Prostate gland (tissue), 2 donors: Measurements from ENCODE around the gene MRPS15. TPM values are rescaled to one million over a fixed set of nuclear protein-coding genes. Genes with fewer than 3 reads are reported as not detected.

Experiments
- DNase-seq: peaks from one replicate; pipeline ENCODE4 v3.0.0-alpha.2; 2019; ENCODE audit warnings: low spot score
- H3K27ac ChIP-seq, 2 donors: fragments of 200-600 bp; sonication (generic); 2 replicates each; pipeline ENCODE4 v1.5.1; 2017 to 2019
- H3K27me3 ChIP-seq: fragments of 200-600 bp; sonication (generic); replicated peaks from 2 replicates; pipeline ENCODE4 v1.5.1; 2019; ENCODE audit not compliant: insufficient read depth
- H3K36me3 ChIP-seq, 2 donors: fragments of 200-600 bp; sonication (generic); 1 replicate in 1 of 2; 2 replicates in 1 of 2; pipeline versions ENCODE4 v1.5.1 to v1.8.1; 2017 to 2019
- H3K4me1 ChIP-seq: fragments of 200-600 bp; sonication (generic); replicated peaks from 2 replicates; pipeline ENCODE4 v1.5.1; 2019
- H3K4me3 ChIP-seq, 2 donors: fragments of 200-600 bp; sonication (generic); 2 replicates each; pipeline ENCODE4 v1.5.1; 2017 to 2019
- H3K9me3 ChIP-seq: fragments of 200-600 bp; sonication (generic); 2 replicates; pipeline ENCODE4 v1.5.1; 2017
- CTCF ChIP-seq, 4 experiments: fragments of 200-600 bp in 2 of 4; fragments of 450-650 bp in 2 of 4; sonication (generic) in 2 of 4; IDR thresholded peaks; 1 replicate in 3 of 4; 2 replicates in 1 of 4; pipeline ENCODE4 v1.5.1; 2016 to 2019; ENCODE audit warnings: antibody characterized with exemption in 4 of 4, mild to moderate bottlenecking in 2 of 4, moderate library complexity in 2 of 4
- POLR2A ChIP-seq: fragments of 450-650 bp; IDR thresholded peaks from one replicate; pipeline ENCODE4 v1.6.1; 2016; ENCODE audit warnings: antibody characterized with exemption, mild to moderate bottlenecking
- POLR2AphosphoS5 ChIP-seq: sonication (generic); formaldehyde crosslinking; IDR thresholded peaks from one replicate; pipeline ENCODE4 v1.6.1; 2017; ENCODE audit warnings: antibody characterized with exemption
- WGBS: methylation state at CpG from one replicate; pipeline ENCODE4 v1.1.5; 2018; 5-methylcytosine and 5-hydroxymethylcytosine counted together
- intact Hi-C: fragments of 100-400 bp; cut with DNase I; formaldehyde crosslinking; loops from one replicate; pipeline ENCODE4 v1.14.2; 2022
- total RNA-seq, 2 donors: library from RNA; depleted of rRNA; stranded (reverse); fragments of >200 nt; gene quantifications; one replicate each; pipeline ENCODE4 v1.1.0, GENCODE V29; 2016

Gene MRPS15
- total RNA-seq, 2 donors from 2014 or later: 53.3 to 66.0 TPM

GRCh38 chr1:36471830-36472641 lies 7.9 kb upstream of the MRPS15 start:
- intact Hi-C loops: no loop called here
- TF ChIP-seq POLR2AphosphoS5 (no peak), POLR2A (no peak), CTCF (IDR thresholded peaks at IDR 0.05) (no peak)
- 65% methylated on average over 17 of the region's 22 CpGs for WGBS
- H3K4me1 ChIP-seq: no peaks in the 10 kb centered on the region
- H3K27me3 ChIP-seq: no peaks in the 10 kb centered on the region
- no peak overlapping the region for H3K27ac ChIP-seq
- no peaks in the 10 kb centered on the region for H3K36me3 ChIP-seq
- DNase-seq: no peak
- H3K4me3 ChIP-seq: no peak overlapping the region
- H3K9me3 ChIP-seq: no peaks in the 10 kb centered on the region

- intact Hi-C loops: no loop called here
- 76% methylated on average over 2 of the region's 2 CpGs for WGBS
Observed at GRCh38 chr1:36469163-36469562, 5.0 kb upstream of the MRPS15 start.

GRCh38 chr1:36467700-36468455 lies 3.7 kb upstream of the MRPS15 start:
- no peak for TF ChIP-seq POLR2AphosphoS5
- no peak for TF ChIP-seq CTCF (IDR thresholded peaks at IDR 0.05)
- TF ChIP-seq POLR2A: no peak
- Histone ChIP-seq H3K27ac (no peak overlapping the region), H3K9me3 (no peaks in the 10 kb centered on the region), H3K4me3 (no peak overlapping the region), H3K27me3 (no peaks in the 10 kb centered on the region), H3K4me1 (no peaks in the 10 kb centered on the region), H3K36me3 (no peaks in the 10 kb centered on the region)
- WGBS: 91% methylated on average over 10 of the region's 10 CpGs
- intact Hi-C loops: no loop called here
- DNase-seq: no peak

More at GRCh38 chr1:36469163-36469562, 5.0 kb upstream of the MRPS15 start:
- Histone ChIP-seq H3K36me3 (no peaks in the 10 kb centered on the region), H3K4me1 (no peaks in the 10 kb centered on the region), H3K27ac (no peak overlapping the region), H3K27me3 (no peaks in the 10 kb centered on the region), H3K4me3 (no peak overlapping the region), H3K9me3 (no peaks in the 10 kb centered on the region)
- DNase-seq: no peak
- TF ChIP-seq POLR2A (no peak), POLR2AphosphoS5 (no peak), CTCF (IDR thresholded peaks at IDR 0.05) (no peak)

GRCh38 chr1:36467027-36467410 lies 2.8 kb upstream of the MRPS15 start:
- H3K36me3 ChIP-seq: no peaks in the 10 kb centered on the region
- intact Hi-C loops: no loop called here
- H3K27ac ChIP-seq: no peak overlapping the region
- no peak for DNase-seq
- no peak overlapping the region for H3K4me3 ChIP-seq
- 97% methylated on average over 4 of the region's 4 CpGs for WGBS
- no peaks in the 10 kb centered on the region for H3K4me1 ChIP-seq
- no peaks in the 10 kb centered on the region for H3K27me3 ChIP-seq
- no peaks in the 10 kb centered on the region for H3K9me3 ChIP-seq
- TF ChIP-seq POLR2AphosphoS5: no peak
- no peak for TF ChIP-seq CTCF (IDR thresholded peaks at IDR 0.05)
- no peak for TF ChIP-seq POLR2A
